GM12801 (cell line): Measurements from ENCODE around the gene PSAT1.

Source experiments
- TF ChIP-seq, protein P1 (sequence below): IDR thresholded peaks from one replicate; pipeline ENCODE4 v1.5.1; 2011; ENCODE audit warnings: control low read depth; ENCODE audit not compliant: insufficient read length; ENCODE audit errors: extremely low read depth

The PSAT1 gene

DNA sequence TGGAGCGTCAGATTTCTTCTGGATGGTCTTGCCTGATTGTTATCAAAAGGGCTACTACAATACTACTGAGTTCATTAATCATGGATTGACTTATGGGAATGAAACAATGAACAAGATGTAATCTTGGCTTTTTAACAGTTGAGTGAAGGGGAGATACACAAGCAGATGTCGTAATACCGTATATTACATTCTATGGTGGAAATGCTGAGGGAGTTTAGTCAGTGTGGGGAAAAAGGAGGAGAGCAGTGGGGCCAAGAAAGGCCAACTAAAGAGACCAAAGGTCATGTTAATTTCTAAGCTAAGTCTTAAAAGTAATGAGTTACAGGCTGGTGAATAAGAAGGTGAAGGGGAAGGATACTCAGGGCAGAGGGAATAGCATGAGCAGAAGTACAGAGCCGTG, 29.0 kb upstream of the PSAT1 start:
- TF ChIP-seq, protein P1, sequence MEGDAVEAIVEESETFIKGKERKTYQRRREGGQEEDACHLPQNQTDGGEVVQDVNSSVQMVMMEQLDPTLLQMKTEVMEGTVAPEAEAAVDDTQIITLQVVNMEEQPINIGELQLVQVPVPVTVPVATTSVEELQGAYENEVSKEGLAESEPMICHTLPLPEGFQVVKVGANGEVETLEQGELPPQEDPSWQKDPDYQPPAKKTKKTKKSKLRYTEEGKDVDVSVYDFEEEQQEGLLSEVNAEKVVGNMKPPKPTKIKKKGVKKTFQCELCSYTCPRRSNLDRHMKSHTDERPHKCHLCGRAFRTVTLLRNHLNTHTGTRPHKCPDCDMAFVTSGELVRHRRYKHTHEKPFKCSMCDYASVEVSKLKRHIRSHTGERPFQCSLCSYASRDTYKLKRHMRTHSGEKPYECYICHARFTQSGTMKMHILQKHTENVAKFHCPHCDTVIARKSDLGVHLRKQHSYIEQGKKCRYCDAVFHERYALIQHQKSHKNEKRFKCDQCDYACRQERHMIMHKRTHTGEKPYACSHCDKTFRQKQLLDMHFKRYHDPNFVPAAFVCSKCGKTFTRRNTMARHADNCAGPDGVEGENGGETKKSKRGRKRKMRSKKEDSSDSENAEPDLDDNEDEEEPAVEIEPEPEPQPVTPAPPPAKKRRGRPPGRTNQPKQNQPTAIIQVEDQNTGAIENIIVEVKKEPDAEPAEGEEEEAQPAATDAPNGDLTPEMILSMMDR: no peak

DNA sequence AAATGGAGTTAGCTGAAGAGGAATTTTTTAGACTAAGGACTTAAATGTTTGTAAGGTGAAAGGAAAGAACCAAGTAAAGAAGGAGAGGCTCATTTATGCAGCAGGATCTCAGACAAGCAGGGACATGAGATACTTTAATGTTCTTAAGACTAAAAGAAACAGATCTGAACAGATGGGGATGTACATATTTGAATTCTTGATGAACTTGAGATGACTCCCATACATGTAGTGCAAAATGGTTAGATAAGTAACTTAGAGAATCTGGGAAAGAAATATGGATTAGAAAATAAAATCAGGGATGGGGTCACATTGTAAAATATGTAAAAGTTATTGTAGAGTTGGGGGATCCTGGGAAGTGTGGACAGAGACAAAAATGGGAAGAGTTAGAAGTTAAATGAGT, 27.1 kb upstream of the PSAT1 start:
- TF ChIP-seq, protein P1: no peak

DNA sequence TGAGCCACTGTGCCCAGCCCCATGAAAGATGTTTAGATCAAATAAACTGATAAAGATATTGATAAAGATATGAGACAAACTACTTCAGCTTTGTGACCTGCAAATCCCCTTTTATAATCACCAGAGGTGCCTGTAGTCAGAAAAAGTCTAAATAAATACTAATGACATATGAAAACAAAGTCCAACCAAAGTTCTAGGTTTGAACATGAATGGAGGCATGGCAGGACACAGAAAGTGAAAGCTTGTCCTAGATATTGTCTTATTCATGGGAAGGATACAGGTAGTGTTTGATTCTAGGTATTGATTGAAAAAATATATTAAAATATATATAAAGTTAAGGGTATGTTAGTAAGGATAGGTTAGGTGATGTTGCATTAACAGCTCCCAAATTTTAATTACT, 24.6 kb upstream of the PSAT1 start:
- TF ChIP-seq, protein P1: no peak

DNA sequence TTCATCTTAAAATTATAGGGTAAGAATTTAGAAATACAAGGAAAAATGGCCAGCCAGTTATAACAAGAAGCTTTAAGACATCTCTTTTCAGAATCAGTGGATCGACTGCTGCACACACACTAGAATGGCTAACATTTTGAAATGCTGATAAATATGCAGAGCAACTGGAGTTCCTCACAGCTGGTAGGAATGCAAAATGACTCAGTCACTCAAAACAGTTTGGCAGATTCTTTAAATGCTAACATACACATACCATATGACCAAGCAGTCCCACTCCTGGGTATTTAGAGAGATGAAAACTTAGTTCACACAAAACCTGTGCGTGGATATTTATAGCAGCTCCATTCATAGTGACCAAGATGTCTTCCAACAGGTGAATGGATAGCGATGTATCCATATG, 23.2 kb upstream of the PSAT1 start:
- TF ChIP-seq, protein P1: no peak

DNA sequence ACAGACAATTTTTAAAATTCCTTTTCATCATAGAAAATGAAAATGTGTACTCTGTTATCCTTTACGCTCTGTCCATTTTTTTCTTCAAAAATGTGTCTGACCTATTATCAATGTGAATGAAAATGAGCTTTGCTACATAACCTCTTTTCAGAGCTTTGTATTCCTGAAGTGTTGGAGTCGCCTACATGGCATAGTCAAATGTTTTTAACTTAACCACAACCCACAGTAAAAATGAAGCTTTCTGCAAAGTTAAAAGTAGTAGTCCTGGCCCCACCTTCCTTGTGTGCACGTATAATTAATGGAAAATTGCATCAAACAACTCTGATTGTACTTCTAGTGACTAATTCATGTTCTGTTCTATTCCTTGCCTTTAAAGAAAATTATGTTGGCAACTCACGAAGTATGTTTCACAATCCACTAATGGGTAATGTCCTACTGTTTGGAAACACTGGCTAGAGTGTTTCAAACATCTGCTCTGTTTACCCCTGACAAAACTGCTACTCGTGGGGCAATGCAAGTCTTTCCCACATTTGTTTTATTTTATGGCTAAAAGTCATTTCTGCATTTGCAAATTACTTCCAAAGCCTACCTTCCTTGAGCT, 18.6 kb upstream of the PSAT1 start:
- TF ChIP-seq, protein P1: no peak

DNA sequence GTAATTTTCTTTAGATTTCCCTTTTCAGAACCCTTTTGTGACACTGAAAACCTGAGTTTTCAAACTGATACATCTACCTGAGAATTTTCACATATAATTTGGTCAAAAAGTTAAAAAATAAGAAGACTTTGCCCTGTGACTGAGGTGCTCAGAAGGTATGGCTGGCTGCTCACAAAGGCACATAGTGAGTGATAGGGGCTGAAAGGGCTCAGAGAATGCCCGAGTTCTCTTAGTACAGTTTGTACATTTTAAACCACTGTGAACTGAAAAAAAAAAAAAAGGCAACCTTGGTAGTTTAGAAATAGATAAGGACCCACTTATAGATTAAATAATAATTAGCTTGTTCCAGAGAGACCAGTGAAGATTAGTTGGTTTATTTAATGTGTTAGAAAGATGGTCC, 18.1 kb upstream of the PSAT1 start:
- TF ChIP-seq, protein P1: no peak

DNA sequence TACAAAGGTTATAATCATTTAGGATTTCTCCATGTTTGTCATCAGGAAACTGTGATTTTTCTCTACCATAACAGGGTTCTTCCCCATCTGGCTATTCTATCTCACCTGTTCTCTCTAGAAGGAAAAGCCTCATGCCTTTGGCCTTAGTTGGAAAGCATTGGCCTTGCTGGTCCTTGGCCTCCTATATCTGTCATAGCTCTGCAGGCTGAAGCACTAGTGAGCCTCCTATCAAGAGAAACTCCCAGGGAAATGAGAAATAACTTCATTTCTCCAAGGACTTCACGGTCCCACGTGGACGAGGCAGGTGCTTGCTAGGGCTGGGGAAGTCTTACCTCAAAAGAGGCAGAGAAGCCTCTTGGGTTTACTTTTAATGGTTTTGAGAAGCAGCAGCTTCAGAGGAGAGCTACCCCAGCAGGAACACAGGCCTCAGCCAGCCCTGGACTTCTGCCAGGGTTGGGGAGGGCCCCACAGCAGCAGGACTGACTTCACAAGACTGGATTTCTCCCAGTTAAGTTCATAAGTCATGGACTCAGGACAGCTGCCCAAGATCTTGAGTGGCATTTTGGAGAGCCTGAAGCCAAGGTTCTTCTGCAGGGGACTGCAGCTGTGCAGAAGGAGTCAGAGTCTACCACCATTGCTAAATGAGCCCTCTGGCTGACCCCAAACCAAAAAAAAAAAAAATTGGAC, 15.8 kb upstream of the PSAT1 start:
- TF ChIP-seq, protein P1: no peak
